BJ (cell line): ENCODE data around the gene ZNF670. TPM values are rescaled to one million over a fixed set of nuclear protein-coding genes. Genes with fewer than 3 reads are reported as not detected.

Experiments used
- CTCF ChIA-PET: fragments of 350-600 bp; formaldehyde crosslinking; extraction: SDS; loops from one replicate; lab custom pipeline; 2021; ENCODE audit warnings: antibody characterized with exemption, inconsistent platforms; lab: Yijun Ruan, JAX
- POLR2A ChIA-PET: fragments of 300-600 bp; sonication (Branson Sonifier 250); formaldehyde crosslinking; extraction: SDS; loops from one replicate; lab custom pipeline; 2021; ENCODE audit warnings: antibody characterized with exemption; lab: Charles Lee
- DNase-seq: peaks from one replicate; pipeline ENCODE4 v3.0.0-alpha.2; 2011; ENCODE audit warnings: low read depth
- H3K27me3 ChIP-seq: 2 replicates; pipeline ENCODE4 v1.6.0; 2011; ENCODE audit warnings: low read length; ENCODE audit not compliant: control insufficient read depth, insufficient read depth
- H3K36me3 ChIP-seq: 2 replicates; pipeline ENCODE4 v1.5.1; 2011; ENCODE audit warnings: low read length; ENCODE audit not compliant: control insufficient read depth, insufficient read depth
- H3K4me3 ChIP-seq: 2 replicates; pipeline ENCODE4 v1.5.1; 2011; ENCODE audit warnings: low read depth, mild to moderate bottlenecking, control low read depth, low read length
- polyA plus RNA-seq: library from polyadenylated mRNA; depleted of rRNA; stranded (reverse); fragments of >200 nt; gene quantifications from 2 replicates; pipeline ENCODE4 v1.2.3, GENCODE V29; 2011
- TF ChIP-seq, protein P1 (sequence below): IDR thresholded peaks from 2 replicates; pipeline ENCODE4 v1.5.1; 2011; ENCODE audit warnings: low read depth, mild to moderate bottlenecking, control low read depth, inconsistent platforms, low read length, moderate library complexity; ENCODE audit not compliant: insufficient read depth

Gene ZNF670
- polyA plus RNA-seq, 1 experiment = 0.66 TPM

DNA sequence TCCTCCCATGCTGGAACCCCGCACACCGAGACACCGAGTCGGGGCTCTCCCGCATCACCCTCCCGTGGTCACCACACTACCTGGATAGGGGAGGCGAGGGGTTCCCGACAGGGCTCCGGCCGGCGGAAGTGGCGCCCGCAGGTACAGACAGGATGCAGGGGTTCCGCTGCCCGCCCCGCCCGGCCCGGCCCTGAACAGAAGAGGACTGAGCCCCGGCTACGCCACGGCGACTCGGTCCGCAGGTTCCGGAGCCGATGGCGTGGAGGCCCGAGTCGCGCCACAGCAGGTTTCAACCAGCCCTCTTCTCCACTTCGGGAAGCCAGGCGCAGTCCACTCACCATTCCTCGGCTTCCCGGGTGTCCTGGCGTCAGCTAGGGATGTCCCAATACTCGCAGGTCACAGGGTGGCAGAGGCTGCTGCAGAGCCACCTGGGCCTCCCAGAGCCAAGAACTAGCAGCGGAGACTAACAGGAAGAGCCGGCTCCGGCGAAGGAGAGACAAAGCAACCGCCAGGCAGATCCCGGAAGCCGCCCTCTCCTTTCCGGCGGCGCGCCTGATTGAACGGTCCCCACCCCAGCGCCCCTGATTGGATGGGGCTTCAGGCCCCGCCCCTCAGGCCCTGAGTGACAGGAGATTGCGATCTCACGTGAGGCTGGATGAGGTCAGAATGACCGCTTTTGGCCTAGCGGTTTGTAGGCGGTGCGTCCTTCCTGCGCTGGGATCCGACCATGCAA is 25.4 kb upstream of the ZNF670 start, which contains the start of gene ZNF669:
Gene ZNF669 (minus strand): TSS at position 498 of the 733 bp plus-strand sequence. CDS start 157 bp downstream, at position 341.
- ChIA-PET CTCF (no interaction called here), POLR2A (no interaction called here)
- Histone ChIP-seq H3K4me3 (peak within 1 kb of the TSS; percentile 67), H3K27me3 (no peaks in the 10 kb centered on the region), H3K36me3 (peaks cover 9% of the 10 kb centered on the region; the same call in 1 of the 2 replicates)
- DNase-seq = peak; percentile 78
- TF ChIP-seq, protein P1, sequence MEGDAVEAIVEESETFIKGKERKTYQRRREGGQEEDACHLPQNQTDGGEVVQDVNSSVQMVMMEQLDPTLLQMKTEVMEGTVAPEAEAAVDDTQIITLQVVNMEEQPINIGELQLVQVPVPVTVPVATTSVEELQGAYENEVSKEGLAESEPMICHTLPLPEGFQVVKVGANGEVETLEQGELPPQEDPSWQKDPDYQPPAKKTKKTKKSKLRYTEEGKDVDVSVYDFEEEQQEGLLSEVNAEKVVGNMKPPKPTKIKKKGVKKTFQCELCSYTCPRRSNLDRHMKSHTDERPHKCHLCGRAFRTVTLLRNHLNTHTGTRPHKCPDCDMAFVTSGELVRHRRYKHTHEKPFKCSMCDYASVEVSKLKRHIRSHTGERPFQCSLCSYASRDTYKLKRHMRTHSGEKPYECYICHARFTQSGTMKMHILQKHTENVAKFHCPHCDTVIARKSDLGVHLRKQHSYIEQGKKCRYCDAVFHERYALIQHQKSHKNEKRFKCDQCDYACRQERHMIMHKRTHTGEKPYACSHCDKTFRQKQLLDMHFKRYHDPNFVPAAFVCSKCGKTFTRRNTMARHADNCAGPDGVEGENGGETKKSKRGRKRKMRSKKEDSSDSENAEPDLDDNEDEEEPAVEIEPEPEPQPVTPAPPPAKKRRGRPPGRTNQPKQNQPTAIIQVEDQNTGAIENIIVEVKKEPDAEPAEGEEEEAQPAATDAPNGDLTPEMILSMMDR = no peak

DNA sequence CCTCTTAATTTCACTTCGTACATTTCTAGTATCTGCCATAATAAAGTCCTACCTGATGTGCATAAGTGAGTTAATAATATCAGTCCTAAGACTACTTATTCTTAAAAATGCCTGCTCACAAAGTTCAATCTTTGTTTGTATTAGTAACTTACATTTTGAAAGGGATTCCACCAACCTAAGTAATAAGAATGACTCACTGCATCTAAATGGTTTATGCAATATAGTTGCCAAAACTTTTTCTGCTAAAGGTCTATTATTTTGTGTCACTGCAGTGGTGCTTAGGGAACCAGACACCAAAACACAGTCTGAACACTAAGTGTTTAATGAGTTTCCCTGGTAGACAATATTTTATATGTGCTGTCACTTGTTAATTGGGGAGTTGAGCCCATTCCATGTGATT is 23.8 kb upstream of the ZNF670 start:
- Histone ChIP-seq H3K27me3 (no peaks in the 10 kb centered on the region), H3K36me3 (peaks cover 9% of the 10 kb centered on the region; the same call in 1 of the 2 replicates), H3K4me3 (no peak overlapping the region)
- TF ChIP-seq, protein P1 = no peak
- ChIA-PET CTCF (no interaction called here), POLR2A (no interaction called here)
- no peak for DNase-seq

DNA sequence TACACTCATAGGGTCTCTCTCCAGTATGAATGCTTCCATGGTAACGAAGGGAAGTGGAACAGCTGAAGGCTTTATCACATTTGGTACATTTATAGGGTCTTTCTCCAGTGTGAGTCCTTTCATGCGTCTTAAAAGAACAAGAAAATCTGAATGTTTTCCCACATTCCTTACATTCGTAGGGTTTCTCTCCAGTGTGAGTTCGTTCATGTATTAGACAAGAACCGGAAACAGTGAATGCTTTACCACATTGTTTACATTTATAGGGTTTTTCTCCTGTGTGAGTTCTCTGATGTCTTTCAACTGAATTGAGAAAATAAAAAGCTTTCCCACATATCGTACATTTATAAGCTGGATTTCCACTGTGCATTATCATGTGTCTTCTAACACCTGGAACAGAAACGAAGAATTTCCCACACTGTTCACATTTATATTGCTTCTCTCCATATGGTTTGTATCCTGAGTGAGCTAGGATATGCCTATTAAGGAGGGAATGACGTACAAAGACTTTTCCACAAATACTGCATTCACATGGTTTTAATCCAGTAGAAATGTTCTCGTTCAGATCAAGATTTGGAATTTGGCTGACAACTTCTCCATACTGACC is 22.2 kb upstream of the ZNF670 start:
- peaks cover 9% of the 10 kb centered on the region; the same call in 1 of the 2 replicates for H3K36me3 ChIP-seq
- POLR2A ChIA-PET = no interaction called here
- DNase-seq = no peak
- TF ChIP-seq, protein P1 = no peak
- H3K27me3 ChIP-seq = no peaks in the 10 kb centered on the region
- H3K4me3 ChIP-seq = no peak overlapping the region
- CTCF ChIA-PET = interaction anchor here (1.3 kb wide), 1 partner anchor 13 kb away, joined by 3 read pairs; no protein-coding TSS in a partner anchor

DNA sequence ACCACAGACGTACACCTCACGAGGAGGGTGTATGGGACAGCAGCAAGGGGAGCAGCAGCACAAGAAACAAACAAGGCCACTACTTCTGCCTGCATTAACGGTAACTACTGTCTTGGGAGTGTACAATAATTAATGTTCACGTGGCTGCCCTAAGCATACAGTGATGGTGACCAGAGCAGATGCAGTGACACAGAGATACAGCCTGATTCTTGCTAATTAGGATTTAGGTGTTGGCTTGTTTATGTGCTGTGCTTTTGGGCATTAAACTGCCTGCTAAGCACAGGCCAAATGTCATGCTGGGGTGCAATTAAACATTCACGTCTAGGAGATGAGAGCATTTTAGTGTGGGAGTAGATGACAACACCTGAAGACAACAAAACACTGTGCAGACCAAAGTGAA is 18.3 kb upstream of the ZNF670 start:
- Histone ChIP-seq H3K4me3 (no peak overlapping the region), H3K27me3 (no peaks in the 10 kb centered on the region), H3K36me3 (peaks cover 9% of the 10 kb centered on the region; the same call in 1 of the 2 replicates)
- DNase-seq = no peak
- TF ChIP-seq, protein P1 = no peak
- ChIA-PET CTCF (no interaction called here), POLR2A (no interaction called here)

DNA sequence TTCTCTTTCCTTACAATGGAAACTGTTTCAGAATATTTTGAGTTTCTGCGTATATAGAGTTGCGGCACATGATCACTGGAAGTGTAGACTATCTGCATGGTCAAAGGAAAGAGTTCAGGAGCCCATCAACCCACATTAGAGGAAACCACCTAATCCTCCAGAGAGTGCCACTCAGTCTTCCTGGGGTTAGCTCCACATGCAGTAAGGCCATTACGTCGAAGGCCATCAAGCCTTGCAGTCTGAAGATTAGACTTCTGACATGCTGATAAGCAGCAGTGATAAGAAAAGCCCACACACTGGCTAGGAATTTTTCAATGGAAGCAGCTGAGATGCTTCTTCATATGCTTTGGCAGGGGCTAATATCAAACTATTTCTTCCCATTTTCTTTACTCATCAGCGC is 17.9 kb upstream of the ZNF670 start:
- ChIA-PET CTCF (no interaction called here), POLR2A (no interaction called here)
- no peak overlapping the region for H3K4me3 ChIP-seq
- TF ChIP-seq, protein P1 = no peak
- no peaks in the 10 kb centered on the region for H3K27me3 ChIP-seq
- DNase-seq = no peak
- peaks cover 9% of the 10 kb centered on the region; the same call in 1 of the 2 replicates for H3K36me3 ChIP-seq
